ENCODE measurements around the gene RANGAP1.
A peak's percentile ranks its signal among the peaks of the same experiment; 100 is the strongest.

RANGAP1 gene

DNA sequence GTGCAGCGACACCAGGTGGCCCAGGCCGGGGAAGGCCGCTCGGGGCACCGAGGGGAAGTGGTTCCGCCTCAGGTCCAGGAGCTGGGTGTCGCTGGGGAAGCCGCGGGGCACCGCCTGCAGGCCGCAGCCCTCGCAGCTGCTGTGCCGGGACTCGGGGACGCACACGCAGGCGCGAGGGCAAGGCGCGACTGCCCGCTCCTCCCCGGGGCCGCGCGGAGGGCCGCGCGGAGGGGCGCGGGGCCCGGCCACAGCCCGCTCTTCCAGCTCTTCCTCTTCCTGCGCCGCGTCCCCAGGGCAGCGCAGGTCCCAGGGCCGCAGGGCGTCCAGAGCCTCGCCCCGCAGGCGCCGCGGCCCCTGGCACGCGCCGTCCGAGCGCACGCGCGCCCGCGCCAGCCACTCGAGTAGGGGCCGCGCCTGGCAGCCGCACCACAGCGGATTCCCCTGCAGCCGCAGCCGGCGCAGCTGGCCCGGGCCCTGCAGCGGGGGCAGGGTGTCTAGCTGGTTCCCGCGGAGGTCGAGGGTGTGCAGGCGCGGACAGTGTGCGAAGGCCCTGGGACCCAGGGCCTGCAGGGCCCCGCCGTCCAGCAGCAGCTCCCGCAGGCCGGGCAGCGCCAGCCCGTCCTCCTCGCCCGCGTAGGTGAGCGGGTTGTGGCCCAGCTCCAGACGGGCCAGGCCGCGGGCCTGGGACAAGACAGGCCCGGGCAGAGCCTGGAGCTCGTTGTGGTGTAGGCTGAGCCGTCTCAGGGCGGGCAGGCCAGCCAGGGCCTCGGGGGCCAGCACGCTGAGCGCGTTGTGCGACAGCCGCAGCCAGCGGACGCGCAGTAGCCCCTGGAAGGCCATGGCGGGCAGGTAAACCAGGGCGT, 48.0 kb downstream of the RANGAP1 start:
- Histone ChIP-seq H3K36me3 (ENCODE audit: control insufficient read depth in 2 of 2, insufficient read depth in 2 of 2, low read length in 2 of 2) (no peaks in the 10 kb centered on the region), H3K27me3 (ENCODE audit: control insufficient read depth in 2 of 2, insufficient read depth in 2 of 2, low read length in 2 of 2) (no peaks in the 10 kb centered on the region), H3K4me1 (ENCODE audit: control insufficient read depth in 2 of 2, insufficient read depth in 2 of 2, low read length in 2 of 2) (peaks cover 10 to 11% of the 10 kb centered on the region in 2 donors), H3K9me3 (ENCODE audit: control insufficient read depth in 2 of 2, low read length in 2 of 2) (no peaks in the 10 kb centered on the region), H3K9ac (ENCODE audit: low read depth in 1 of 2, low read length in 2 of 2) (peak overlapping the region in 1 of 2 donors; percentile 64), H3K4me3 (ENCODE audit: low read length in 2 of 2) (peak overlapping the region; percentile 61 to 62), H3K27ac (ENCODE audit: low read depth in 2 of 2, low read length in 2 of 2) (no peak overlapping the region)

DNA sequence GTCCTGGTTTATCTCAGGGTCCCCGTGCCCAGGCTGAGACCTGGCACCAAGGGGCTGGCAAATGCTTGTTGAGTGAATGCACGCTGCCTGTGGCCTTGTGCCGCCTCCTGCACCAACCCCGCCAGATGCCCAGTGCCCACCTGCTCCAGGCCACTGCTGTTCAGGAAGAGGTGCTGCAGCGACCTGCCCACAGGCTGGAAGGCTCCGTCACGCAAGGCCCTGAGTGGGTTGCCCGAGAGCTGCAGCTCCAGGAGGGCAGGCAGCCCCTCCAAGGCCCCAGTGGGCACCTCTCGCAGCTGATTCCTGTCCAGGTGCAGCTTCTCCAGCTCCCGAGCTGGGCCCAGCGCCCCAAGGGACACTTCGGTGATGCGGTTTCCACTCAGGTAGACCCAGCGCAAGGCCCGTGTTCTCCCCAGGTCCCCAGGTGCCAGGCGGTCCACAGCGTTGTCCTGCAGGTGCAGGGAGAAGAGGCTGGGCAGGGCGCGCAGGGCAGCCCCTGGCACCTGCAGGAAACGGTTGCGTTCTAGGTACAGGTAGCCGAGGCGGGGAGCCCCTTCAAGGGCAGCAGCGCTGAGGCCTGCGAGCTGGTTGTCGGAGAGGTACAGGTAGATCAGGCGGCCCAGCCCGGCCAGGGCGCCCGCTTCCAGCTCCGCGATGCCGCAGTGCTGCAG, 48.8 kb downstream of the RANGAP1 start:
- Histone ChIP-seq H3K9me3 (ENCODE audit: control insufficient read depth in 2 of 2, low read length in 2 of 2) (no peaks in the 10 kb centered on the region), H3K4me1 (ENCODE audit: control insufficient read depth in 2 of 2, insufficient read depth in 2 of 2, low read length in 2 of 2) (peaks cover 10 to 11% of the 10 kb centered on the region in 2 donors), H3K27me3 (ENCODE audit: control insufficient read depth in 2 of 2, insufficient read depth in 2 of 2, low read length in 2 of 2) (no peaks in the 10 kb centered on the region), H3K4me3 (ENCODE audit: low read length in 2 of 2) (peak overlapping the region; percentile 61 to 62), H3K27ac (ENCODE audit: low read depth in 2 of 2, low read length in 2 of 2) (no peak overlapping the region), H3K36me3 (ENCODE audit: control insufficient read depth in 2 of 2, insufficient read depth in 2 of 2, low read length in 2 of 2) (no peaks in the 10 kb centered on the region), H3K9ac (ENCODE audit: low read depth in 1 of 2, low read length in 2 of 2) (peak overlapping the region in 1 of 2 donors; percentile 64)

DNA sequence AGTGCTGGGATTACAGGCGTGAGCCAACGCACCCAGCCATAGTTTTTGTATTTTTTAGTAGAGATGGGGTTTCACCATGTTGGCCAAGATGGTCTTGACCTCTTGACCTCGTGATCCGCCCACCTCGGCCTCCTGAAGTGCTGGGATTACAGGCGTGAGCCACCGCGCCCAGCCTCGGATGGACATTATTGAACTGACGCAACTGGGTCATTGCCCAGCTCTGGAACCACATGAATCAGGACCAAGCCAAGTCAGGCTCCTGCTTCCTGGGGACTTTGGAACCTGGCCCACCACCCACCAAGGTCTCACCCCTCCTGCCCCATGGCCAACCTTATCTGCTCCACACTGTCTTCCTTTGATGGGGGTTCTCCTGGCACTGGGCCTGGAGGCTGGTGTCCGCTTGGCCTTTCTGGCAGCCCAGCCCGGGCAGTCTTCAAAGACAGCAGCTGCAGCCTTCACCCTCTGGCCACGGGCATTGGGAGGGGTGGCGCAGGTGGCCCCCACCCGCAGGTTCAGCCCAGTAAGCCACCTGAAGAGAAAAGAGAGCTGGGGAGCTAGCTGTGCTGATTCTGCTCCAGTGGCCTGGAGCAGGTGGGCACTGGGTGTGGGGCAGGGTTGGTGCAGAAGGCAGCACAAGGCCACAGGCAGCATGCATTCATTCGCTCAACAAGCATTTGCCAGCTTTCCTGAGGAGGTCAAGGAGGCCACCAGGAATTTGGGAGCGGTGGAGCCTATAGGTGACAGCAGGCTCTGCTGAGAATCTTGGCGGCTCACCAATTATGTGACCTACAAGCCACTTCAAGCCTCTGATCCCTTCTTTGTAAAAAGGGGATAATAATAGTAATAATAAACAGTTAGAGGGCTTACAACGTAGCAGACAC, 50.9 kb downstream of the RANGAP1 start:
- Histone ChIP-seq H3K4me1 (ENCODE audit: control insufficient read depth in 2 of 2, insufficient read depth in 2 of 2, low read length in 2 of 2) (peaks cover 10 to 11% of the 10 kb centered on the region in 2 donors), H3K4me3 (ENCODE audit: low read length in 2 of 2) (no peak overlapping the region), H3K27ac (ENCODE audit: low read depth in 2 of 2, low read length in 2 of 2) (no peak overlapping the region)

DNA sequence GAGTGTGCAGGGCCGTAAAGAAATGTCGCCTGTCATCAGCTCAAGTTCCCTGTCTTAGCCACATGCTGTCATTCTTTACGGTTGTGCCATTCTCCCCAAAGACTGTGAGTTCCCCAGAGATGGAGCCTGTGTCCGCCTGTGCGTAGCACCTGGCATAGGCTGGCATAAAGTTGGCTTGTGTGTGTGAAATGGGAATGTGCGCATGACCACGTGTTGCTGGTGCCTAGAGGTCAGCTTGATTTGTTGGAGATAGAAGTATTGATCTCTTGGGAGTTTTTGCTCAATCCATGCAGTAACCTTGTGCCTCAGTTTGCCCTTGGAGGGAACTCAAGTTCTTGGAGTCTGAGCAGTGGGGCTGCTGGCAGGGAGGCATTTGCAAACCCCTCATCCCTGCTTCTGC, 54.6 kb downstream of the RANGAP1 start:
- no peak overlapping the region for H3K9ac ChIP-seq (ENCODE audit: low read depth in 1 of 2, low read length in 2 of 2)
- peaks cover 20 to 30% of the 10 kb centered on the region in 2 donors for H3K36me3 ChIP-seq (ENCODE audit: control insufficient read depth in 2 of 2, insufficient read depth in 2 of 2, low read length in 2 of 2)
- H3K9me3 ChIP-seq (ENCODE audit: control insufficient read depth in 2 of 2, low read length in 2 of 2), result no peaks in the 10 kb centered on the region
- no peak overlapping the region for H3K27ac ChIP-seq (ENCODE audit: low read depth in 2 of 2, low read length in 2 of 2)
- H3K4me3 ChIP-seq (ENCODE audit: low read length in 2 of 2), result no peak overlapping the region
- H3K27me3 ChIP-seq (ENCODE audit: control insufficient read depth in 2 of 2, insufficient read depth in 2 of 2, low read length in 2 of 2), result no peaks in the 10 kb centered on the region
- H3K4me1 ChIP-seq (ENCODE audit: control insufficient read depth in 2 of 2, insufficient read depth in 2 of 2, low read length in 2 of 2), result no peaks in the 10 kb centered on the region

More for the DNA sequence above, 50.9 kb downstream of the RANGAP1 start:
- H3K9ac ChIP-seq (ENCODE audit: low read depth in 1 of 2, low read length in 2 of 2), result no peak overlapping the region
- no peaks in the 10 kb centered on the region for H3K27me3 ChIP-seq (ENCODE audit: control insufficient read depth in 2 of 2, insufficient read depth in 2 of 2, low read length in 2 of 2)
- no peaks in the 10 kb centered on the region for H3K9me3 ChIP-seq (ENCODE audit: control insufficient read depth in 2 of 2, low read length in 2 of 2)
- peaks cover 5 to 14% of the 10 kb centered on the region in 2 donors for H3K36me3 ChIP-seq (ENCODE audit: control insufficient read depth in 2 of 2, insufficient read depth in 2 of 2, low read length in 2 of 2)

DNA sequence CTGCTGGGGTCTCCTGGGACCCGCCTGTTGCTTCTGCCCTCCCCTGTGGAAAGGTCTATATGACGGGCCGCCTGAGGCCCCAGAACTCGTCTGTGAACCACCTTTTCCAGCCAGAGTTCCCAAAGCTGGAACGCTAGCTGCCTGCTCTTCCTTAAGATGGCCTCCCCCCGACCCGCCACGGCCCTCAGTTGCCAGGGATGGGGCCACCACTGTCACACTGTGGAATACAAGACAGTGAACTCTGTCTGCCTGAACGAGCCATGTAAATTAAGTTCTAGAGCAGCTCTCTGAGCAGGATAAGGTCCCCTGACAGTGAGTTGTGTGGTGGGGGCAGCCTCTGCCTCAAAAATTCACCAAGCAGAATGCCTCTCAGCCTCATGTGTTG, 55.6 kb downstream of the RANGAP1 start:
- no peaks in the 10 kb centered on the region for H3K27me3 ChIP-seq (ENCODE audit: control insufficient read depth in 2 of 2, insufficient read depth in 2 of 2, low read length in 2 of 2)
- H3K4me3 ChIP-seq (ENCODE audit: low read length in 2 of 2), result no peak overlapping the region
- no peaks in the 10 kb centered on the region for H3K9me3 ChIP-seq (ENCODE audit: control insufficient read depth in 2 of 2, low read length in 2 of 2)
- peaks cover 27 to 37% of the 10 kb centered on the region in 2 donors for H3K36me3 ChIP-seq (ENCODE audit: control insufficient read depth in 2 of 2, insufficient read depth in 2 of 2, low read length in 2 of 2)
- no peak overlapping the region for H3K27ac ChIP-seq (ENCODE audit: low read depth in 2 of 2, low read length in 2 of 2)
- H3K4me1 ChIP-seq (ENCODE audit: control insufficient read depth in 2 of 2, insufficient read depth in 2 of 2, low read length in 2 of 2), result no peaks in the 10 kb centered on the region
- no peak overlapping the region for H3K9ac ChIP-seq (ENCODE audit: low read depth in 1 of 2, low read length in 2 of 2)

DNA sequence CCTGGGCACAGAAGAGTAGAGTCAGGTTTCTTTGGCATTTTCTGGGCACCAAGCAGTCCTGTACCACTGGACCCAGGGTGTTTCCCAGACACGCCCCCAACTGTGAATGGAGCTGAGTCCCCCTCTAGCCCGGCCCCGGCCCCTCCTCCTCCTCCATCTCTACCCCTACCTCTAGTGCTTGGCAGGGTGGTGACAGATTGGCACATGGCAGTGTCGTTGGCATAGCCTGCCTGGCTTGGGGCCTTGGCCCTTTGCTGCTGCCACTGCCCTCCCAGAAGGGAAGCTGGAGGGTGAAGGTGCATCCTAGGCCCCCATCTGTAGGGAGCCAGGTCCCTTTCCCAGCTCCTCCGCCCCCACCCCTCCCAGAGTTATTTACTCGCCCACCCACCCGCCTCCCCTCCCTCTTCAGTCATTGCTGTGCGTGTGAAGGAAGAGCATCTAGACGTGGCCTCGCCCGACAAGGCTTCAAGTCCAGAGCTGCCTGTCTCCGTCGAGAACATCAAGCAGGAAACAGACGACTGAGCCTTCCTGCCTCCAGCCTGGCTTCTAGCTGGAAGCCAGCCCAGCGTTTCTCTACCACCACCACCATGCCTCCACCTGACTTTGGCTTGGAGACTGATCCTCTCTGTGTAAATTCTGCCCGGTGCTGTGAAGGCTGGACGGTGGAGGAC, 56.1 kb downstream of the RANGAP1 start:
- Histone ChIP-seq H3K4me1 (ENCODE audit: control insufficient read depth in 2 of 2, insufficient read depth in 2 of 2, low read length in 2 of 2) (no peaks in the 10 kb centered on the region), H3K4me3 (ENCODE audit: low read length in 2 of 2) (no peak overlapping the region), H3K36me3 (ENCODE audit: control insufficient read depth in 2 of 2, insufficient read depth in 2 of 2, low read length in 2 of 2) (peaks cover 32 to 42% of the 10 kb centered on the region in 2 donors), H3K9me3 (ENCODE audit: control insufficient read depth in 2 of 2, low read length in 2 of 2) (no peaks in the 10 kb centered on the region), H3K27ac (ENCODE audit: low read depth in 2 of 2, low read length in 2 of 2) (no peak overlapping the region), H3K27me3 (ENCODE audit: control insufficient read depth in 2 of 2, insufficient read depth in 2 of 2, low read length in 2 of 2) (no peaks in the 10 kb centered on the region), H3K9ac (ENCODE audit: low read depth in 1 of 2, low read length in 2 of 2) (no peak overlapping the region)

DNA sequence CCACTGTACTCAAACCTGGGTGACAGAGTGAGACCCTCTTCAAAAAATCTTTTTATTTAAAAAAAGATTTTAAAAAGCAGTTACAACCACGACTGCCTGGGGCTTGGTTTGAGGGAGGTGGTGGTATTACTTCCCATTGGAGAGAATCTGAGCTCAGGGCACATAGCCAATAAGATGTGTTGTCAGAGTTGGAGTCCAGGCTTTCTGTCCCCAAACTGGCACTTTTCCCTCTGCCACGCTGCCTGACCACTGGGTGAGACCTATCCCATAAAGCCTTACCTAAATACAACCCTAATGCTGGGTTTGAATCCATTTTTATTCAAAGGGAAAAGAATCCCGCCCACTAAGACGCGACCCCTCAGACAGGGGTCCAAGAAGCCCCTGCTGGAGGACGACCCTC, 56.8 kb downstream of the RANGAP1 start:
- Histone ChIP-seq H3K4me1 (ENCODE audit: control insufficient read depth in 2 of 2, insufficient read depth in 2 of 2, low read length in 2 of 2) (no peaks in the 10 kb centered on the region), H3K4me3 (ENCODE audit: low read length in 2 of 2) (no peak overlapping the region), H3K27ac (ENCODE audit: low read depth in 2 of 2, low read length in 2 of 2) (no peak overlapping the region), H3K36me3 (ENCODE audit: control insufficient read depth in 2 of 2, insufficient read depth in 2 of 2, low read length in 2 of 2) (peaks cover 37 to 49% of the 10 kb centered on the region in 2 donors), H3K9ac (ENCODE audit: low read depth in 1 of 2, low read length in 2 of 2) (no peak overlapping the region), H3K27me3 (ENCODE audit: control insufficient read depth in 2 of 2, insufficient read depth in 2 of 2, low read length in 2 of 2) (no peaks in the 10 kb centered on the region), H3K9me3 (ENCODE audit: control insufficient read depth in 2 of 2, low read length in 2 of 2) (no peaks in the 10 kb centered on the region)

DNA sequence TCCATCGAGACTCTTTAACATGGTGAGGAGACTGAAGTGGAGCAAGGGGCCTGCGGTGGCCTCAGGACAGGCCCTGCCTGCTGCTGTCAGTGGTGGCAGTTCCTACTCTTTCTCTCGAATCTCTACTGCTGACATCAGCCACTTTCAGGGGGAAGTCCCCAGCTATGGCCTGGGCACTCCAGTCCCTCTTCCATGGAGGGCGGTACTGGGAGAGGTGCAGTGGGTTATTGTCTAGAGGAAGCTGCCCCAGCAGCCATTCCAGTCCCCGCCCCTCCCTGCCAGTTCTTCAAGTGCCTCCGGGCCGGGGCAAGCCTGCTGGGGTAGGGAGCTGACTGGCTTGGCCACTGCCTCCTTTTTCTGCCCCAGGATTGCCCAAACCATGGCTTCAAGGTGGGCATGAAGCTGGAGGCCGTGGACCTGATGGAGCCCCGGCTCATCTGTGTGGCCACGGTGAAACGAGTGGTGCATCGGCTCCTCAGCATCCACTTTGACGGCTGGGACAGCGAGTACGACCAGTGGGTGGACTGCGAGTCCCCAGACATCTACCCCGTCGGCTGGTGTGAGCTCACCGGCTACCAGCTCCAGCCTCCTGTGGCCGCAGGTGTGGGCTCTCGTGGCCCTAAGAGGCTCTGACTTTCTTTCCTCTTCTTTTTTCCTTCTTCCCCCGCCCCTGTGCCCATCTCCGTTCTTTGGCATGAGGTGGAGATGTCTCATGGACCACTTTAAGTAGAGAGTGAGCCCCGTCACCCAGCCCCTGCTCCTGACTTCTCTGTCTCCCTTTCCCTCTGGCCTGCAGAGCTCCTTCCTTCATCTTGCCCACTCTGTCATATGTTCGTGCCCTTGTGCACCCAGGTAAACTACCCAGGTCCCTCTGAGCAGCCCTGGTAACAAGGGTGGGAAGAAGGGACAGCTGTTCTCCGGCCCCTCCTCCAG, 59.0 kb downstream of the RANGAP1 start:
- H3K27me3 ChIP-seq (ENCODE audit: control insufficient read depth in 2 of 2, insufficient read depth in 2 of 2, low read length in 2 of 2), result no peaks in the 10 kb centered on the region
- no peak overlapping the region for H3K27ac ChIP-seq (ENCODE audit: low read depth in 2 of 2, low read length in 2 of 2)
- no peaks in the 10 kb centered on the region for H3K4me1 ChIP-seq (ENCODE audit: control insufficient read depth in 2 of 2, insufficient read depth in 2 of 2, low read length in 2 of 2)
- no peak overlapping the region for H3K4me3 ChIP-seq (ENCODE audit: low read length in 2 of 2)
- no peaks in the 10 kb centered on the region for H3K9me3 ChIP-seq (ENCODE audit: control insufficient read depth in 2 of 2, low read length in 2 of 2)
- H3K36me3 ChIP-seq (ENCODE audit: control insufficient read depth in 2 of 2, insufficient read depth in 2 of 2, low read length in 2 of 2), result peaks cover 48 to 63% of the 10 kb centered on the region in 2 donors
- H3K9ac ChIP-seq (ENCODE audit: low read depth in 1 of 2, low read length in 2 of 2), result no peak overlapping the region

DNA sequence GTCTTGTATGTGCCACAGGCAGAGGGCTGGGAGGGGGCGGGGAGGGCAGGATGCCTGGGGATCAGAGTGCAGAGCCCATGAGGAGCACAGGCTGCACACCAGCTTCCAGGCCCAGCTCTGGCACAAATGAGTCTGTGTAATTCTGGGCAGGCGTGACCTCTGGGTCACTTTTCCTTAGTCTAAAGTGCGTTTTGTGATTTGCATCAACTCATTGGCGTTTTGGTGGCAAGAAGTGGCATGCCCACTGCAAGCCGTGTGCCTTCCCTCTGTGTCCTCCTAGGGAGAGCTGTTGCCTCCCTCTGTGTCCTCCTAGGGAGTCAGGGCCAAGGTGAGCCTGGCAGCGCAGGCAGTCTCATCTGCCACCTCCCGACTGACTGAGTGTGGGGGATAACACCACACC, 62.5 kb downstream of the RANGAP1 start:
- Histone ChIP-seq H3K9ac (ENCODE audit: low read depth in 1 of 2, low read length in 2 of 2) (no peak overlapping the region), H3K9me3 (ENCODE audit: control insufficient read depth in 2 of 2, low read length in 2 of 2) (no peaks in the 10 kb centered on the region), H3K4me3 (ENCODE audit: low read length in 2 of 2) (no peak overlapping the region), H3K36me3 (ENCODE audit: control insufficient read depth in 2 of 2, insufficient read depth in 2 of 2, low read length in 2 of 2) (peaks cover 54 to 65% of the 10 kb centered on the region in 2 donors), H3K4me1 (ENCODE audit: control insufficient read depth in 2 of 2, insufficient read depth in 2 of 2, low read length in 2 of 2) (no peaks in the 10 kb centered on the region), H3K27me3 (ENCODE audit: control insufficient read depth in 2 of 2, insufficient read depth in 2 of 2, low read length in 2 of 2) (no peaks in the 10 kb centered on the region), H3K27ac (ENCODE audit: low read depth in 2 of 2, low read length in 2 of 2) (no peak overlapping the region)
